Glomerular visceral epithelial cell (primary cell): ENCODE data around the gene NFIC.
"Not testable (repeated sequence)": the region's sequence is repeated elsewhere in the genome, so short reads cannot be mapped to it uniquely, and the experiment has no call there.

Experiments used
- DNase-seq: peaks from one replicate; pipeline ENCODE4 v3.0.0-alpha.2; 2016; ENCODE audit errors: extremely low spot score

NFIC gene

DNA sequence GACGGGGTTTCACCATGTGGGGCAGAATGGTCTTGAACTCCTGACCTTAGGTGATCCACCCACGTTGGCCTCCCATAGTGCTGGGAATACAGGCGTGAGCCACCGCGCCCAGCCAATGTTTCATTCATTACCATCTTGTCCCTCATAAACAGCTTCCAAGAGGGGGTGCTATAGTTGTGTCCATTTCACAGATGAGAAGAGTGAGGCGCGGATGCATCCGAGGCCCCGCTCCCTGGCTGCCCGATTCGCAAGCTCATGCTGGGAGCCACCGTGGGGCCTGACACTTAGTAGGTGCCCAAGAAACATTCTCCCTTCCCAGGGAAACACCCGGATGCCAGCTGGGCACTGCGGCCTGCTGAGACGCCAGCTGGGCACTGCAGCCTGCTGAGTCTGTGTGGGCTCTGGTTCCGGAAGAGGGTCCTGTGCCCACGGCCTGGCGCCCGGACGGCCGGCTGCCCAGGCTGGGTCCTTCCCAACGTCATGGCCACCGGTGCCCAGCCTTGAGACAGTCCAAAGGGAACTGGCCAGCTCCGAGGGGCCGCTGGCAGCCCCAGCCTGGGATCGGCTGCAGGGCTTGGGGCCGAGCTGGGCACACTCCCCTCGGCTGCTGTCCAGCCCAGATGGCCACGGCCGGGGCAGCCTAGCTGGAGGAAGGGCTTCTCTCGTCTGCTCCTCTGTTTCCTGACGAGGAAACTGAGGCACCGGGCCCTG, 54.7 kb downstream of the NFIC start:
- DNase-seq = no peak

DNA sequence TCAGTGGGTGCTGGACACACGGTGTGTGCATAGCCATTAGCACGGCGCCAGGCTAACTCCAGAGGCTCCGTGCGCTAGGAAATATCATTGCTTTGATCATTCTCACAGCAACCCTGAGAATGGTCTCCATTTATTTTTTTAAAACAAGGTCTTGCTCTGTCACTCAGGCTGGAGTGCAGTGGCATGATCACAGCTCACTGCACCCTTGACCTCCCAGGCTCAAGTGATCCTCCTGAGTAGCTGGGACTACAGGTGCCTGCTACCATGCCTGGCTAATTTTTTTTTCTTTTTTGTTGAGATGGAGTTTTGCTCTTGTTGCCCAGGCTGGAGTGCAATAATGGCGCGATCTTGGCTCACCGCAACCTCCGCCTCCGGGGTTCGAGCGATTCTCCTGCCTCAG, 55.3 kb downstream of the NFIC start:
- not testable (repeated sequence) for DNase-seq

DNA sequence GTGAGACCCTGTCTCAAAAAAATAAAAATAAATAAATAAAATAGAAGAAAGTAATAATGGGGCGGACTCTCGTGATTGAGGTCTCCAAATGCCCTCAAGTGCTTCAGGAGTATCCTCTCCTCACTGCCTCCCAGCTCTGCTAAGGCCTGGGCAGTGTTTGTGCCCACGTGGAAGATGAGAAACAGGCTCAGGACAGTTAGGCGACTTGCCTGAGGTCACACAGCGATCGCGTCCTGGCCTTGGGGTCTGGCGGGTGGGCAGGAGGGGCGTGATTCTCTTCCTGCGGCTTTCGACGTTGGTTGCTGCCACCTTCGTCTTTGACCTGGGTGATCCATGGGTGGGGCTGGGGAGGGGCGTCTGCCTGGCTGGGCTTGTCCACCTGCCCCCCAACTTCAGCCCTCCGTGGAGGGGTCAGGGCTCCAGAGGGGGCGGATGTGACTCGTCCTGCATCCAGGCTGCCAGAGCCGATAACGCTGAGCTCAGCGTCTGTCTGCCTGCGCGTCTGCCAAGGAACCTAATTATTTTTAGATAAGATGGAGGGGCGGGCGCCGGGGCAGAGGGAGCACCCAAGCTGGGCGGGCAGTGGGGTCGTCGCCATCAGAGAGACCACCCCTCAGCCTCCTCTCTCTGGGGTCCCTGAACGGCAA, 56.9 kb downstream of the NFIC start:
- no peak for DNase-seq

- DNase-seq = no peak
Observed at GRCh38 chr19:3426433-3426832, 60.0 kb downstream of the NFIC start.

DNA sequence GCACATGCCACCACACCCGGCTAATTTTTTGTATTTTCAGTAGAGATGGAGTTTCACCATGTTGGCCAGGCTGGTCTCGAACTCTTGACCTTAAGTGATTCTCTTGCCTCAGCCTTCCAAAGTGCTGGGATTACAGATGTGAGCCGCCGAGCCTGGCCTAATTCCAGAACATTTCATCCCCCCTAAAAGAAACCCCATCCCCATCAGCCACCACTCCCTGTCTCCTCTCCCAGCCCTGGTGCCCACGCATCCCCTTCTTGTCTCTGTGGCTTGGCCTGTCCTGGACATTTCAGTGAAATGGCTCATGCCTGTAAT, 63.9 kb downstream of the NFIC start:
- not testable (repeated sequence) for DNase-seq

- no peak for DNase-seq
Observed at GRCh38 chr19:3431760-3432397, 65.5 kb downstream of the NFIC start.

GRCh38 chr19:3433313-3433712, 66.9 kb downstream of the NFIC start:
- DNase-seq = no peak

DNA sequence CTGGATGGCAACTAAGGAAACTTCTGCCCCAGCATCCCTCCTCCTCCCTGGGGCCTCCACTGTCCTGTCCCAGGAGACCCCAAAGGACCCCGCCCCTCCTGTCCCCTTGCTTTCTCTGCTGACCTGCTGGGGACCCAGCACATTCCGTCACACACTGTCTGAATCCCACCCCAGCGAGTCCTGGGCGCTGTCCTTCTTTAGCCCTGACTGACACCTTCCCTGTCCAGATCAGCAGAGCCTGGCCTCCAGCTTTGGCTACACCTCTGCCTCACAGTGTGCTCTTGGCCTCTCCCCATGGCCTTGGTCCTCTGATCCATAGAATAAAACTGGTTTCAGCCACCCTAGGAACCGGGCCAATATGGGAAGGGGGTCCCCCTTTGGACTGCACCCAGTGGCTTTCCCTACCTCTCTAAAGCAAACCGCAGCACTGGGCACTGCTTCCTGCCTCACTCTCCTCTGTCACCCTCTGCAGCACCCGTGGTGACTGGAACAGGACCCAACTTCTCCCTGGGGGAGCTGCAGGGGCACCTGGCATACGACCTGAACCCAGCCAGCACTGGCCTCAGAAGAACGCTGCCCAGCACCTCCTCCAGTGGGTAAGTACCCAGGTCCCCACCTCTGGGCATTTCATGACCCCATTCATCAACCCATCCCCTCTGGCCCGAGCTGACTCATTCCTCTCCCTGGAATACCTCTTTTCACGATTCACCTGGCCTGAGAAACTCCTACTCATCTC, 67.6 kb downstream of the NFIC start:
- no peak for DNase-seq

GRCh38 chr19:3434630-3435553, 68.5 kb downstream of the NFIC start:
- peak; percentile 94 for DNase-seq

GRCh38 chr19:3440082-3440481, 73.7 kb downstream of the NFIC start:
- peak; percentile 33 for DNase-seq

DNA sequence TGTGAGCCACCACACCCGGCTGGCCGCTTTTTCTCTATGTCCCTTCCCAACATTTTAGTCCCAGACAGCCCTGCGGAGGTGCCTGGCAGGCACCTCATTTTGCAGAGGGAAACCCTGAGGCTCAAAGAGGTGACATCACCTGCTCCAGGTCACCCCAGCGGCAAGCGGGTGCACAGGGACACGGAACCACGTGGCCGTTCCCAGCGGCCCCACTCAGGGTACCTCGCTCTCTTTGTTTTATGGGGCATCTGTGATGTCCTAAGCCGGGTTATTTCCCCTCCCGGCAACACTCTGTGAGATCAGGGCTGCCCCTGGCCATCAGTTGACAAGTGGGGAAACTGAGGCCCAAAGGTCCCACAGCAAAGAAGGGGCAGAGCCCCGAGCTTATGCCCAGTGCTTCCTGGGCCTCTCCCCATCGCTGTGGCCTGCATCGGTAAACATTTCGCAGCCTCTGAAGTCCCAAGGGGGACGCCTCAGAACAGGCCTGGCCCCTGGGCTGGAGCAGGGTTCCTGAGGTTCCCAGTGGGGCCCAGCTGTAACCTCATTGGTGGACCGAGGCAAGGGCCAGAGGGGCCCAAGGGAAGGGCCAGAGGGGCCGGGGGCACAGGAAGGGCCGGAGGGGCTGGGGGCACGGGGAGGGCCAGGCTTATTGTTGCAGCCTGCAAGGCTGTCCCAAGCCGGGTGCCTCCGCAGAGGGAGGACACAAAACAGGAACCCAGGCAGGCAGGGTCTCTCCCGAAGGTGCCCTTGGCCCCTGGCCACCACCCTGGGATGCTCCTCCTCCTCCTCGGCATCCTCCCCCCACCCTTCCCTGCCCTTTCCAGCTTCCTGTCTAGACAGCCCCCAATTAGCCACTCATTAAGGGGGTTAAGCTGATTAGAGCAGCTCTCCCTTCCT, 75.0 kb downstream of the NFIC start:
- DNase-seq = no peak

- DNase-seq = no peak
Observed at GRCh38 chr19:3441986-3442329, 75.6 kb downstream of the NFIC start.

DNA sequence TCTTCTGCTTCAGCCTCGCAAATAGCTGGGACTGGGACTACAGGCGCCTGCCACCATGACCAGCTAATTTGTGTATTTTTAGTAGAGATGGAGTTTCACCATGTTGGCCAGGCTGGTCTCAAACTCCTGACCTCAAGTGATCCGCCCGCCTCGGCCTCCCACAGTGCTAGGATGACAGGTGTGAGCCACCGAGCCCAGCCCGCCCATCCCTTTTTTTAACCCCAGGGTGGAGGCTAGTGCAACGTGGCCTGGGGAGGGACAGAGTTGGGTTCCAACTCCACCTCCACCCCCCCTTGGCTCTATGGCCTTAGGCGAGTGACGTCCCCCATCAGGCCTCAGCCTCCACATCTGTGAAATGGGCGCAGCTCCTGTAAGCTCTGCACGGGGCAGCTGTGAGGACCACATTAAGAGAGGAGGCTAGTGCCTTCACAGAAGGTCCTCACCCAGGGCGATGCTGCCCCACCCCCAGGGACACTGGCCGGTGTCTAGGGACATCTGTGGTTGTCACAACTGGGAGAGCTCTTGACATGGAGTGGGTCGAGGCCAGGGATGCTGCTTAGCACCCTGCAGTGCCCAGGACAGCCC, 76.2 kb downstream of the NFIC start:
- no peak for DNase-seq

GRCh38 chr19:3443840-3444694, 77.7 kb downstream of the NFIC start:
- DNase-seq = no peak

GRCh38 chr19:3444695-3445234, 78.4 kb downstream of the NFIC start:
- DNase-seq = no peak

DNA sequence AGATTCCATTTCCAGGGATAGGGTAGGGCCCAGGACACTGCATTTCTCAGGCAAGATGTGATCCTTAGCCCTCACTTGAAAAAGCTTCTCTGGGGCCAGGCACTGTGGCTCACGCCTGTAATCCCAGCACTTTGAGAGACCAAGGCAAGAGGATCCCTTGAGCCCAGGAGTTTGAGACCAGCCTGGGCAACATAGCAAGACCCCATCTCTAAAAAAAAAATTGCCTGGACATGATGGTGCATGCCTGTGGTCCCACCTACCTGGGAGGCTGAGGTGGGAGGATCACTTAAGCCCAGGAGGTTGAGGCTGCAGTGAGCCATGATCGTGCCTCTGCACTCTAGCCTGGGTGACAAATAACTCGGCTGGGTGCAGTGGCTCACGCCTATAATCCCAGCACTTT, 80.3 kb downstream of the NFIC start:
- DNase-seq = not testable (repeated sequence)

DNA sequence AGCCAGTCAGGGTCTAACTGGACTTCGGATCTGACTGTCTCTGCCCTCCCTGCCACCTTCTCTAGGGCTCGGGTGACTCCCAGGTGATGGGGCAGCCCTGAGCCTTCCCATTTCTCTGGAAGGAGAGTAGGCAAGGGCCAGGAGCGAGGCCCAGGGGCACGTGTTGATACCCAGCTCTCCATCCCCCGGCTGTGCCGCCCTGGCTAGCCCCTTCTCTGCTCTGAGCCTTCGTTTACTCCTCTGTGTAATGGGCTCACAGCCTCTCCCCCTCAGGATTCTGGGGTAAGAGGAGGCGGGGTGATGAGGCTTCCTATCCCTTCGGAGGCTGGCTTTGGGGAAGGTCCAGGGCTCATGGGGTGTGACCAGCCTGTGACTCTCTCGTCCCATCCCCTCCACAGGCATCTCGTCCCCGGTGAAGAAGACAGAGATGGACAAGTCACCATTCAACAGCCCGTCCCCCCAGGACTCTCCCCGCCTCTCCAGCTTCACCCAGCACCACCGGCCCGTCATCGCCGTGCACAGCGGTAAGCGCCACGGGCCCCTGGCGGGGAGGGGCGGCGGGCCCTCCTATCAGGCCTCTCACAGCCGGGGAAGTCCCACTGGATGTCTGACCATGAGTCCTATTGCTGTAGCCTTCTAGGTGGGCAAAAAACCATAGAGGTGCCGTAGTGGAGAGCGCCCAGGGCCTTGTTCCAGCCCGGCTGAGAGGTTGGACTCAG, 82.4 kb downstream of the NFIC start:
- DNase-seq = no peak

GRCh38 chr19:3450796-3451411, 84.5 kb downstream of the NFIC start:
- DNase-seq = peak; percentile 99
